DND-41 (cell line): ENCODE results near the gene LOX.

Experiments
- ATAC-seq: fragments of 200-7000 bp; cut with Tn5 transposase; 3 replicates; pipeline ENCODE4 v1.9.1; 2021; ENCODE audit warnings: low read depth; ENCODE audit not compliant: insufficient read depth
- DNase-seq: peaks from one replicate; pipeline ENCODE4 v3.0.0-alpha.2; 2020
- H2AFZ ChIP-seq: 2 replicates; pipeline ENCODE4 v1.6.0; 2012; ENCODE audit warnings: low read depth, low read length
- H3K27ac ChIP-seq: 2 replicates; pipeline ENCODE4 v1.5.1; 2012; ENCODE audit warnings: low read length, inconsistent platforms
- H3K27me3 ChIP-seq: fragments of 200-600 bp; sonication (generic); 2 replicates; pipeline ENCODE4 v1.6.0; 2012; ENCODE audit warnings: low read length, mild to moderate bottlenecking, inconsistent platforms; ENCODE audit not compliant: insufficient read depth, poor library complexity
- H3K36me3 ChIP-seq: 2 replicates; pipeline ENCODE4 v1.5.1; 2012; ENCODE audit warnings: low read length, inconsistent platforms; ENCODE audit not compliant: insufficient read depth
- H3K4me1 ChIP-seq: 2 replicates; pipeline ENCODE4 v1.5.1; 2012; ENCODE audit warnings: mild to moderate bottlenecking, low read length; ENCODE audit not compliant: insufficient read depth
- H3K4me2 ChIP-seq: 2 replicates; pipeline ENCODE4 v1.6.0; 2012; ENCODE audit warnings: mild to moderate bottlenecking, moderate library complexity, low read length, inconsistent platforms; ENCODE audit not compliant: insufficient read depth
- H3K4me3 ChIP-seq, 2 experiments: fragments of 200-600 bp in 1 of 2; shearing (Covaris generic) in 1 of 2; 2 replicates each; pipeline ENCODE4 v1.5.1; 2012 to 2016; ENCODE audit warnings: inconsistent platforms in 2 of 2, low read length in 2 of 2, mild to moderate bottlenecking in 2 of 2, low read depth in 1 of 2, moderate library complexity in 1 of 2
- H3K79me2 ChIP-seq: 2 replicates; pipeline ENCODE4 v1.6.0; 2012; ENCODE audit warnings: low read length, inconsistent platforms; ENCODE audit not compliant: insufficient read depth
- H3K9ac ChIP-seq: 2 replicates; pipeline ENCODE4 v1.6.0; 2012; ENCODE audit warnings: low read depth, mild to moderate bottlenecking, inconsistent platforms, low read length, moderate library complexity
- H3K9me3 ChIP-seq: 2 replicates; pipeline ENCODE4 v1.5.1; 2012; ENCODE audit warnings: low read length, moderate library complexity, mild to moderate bottlenecking, inconsistent platforms; ENCODE audit not compliant: insufficient read depth, severe bottlenecking
- H4K20me1 ChIP-seq: 2 replicates; pipeline ENCODE4 v1.6.0; 2012; ENCODE audit warnings: low read length; ENCODE audit not compliant: insufficient read depth
- EZH2 ChIP-seq: IDR thresholded peaks from 3 replicates; pipeline ENCODE4 v1.6.1; 2012; ENCODE audit warnings: borderline replicate concordance, low read depth, mild to moderate bottlenecking, moderate library complexity, low read length, inconsistent platforms; ENCODE audit not compliant: severe bottlenecking
- TF ChIP-seq, protein P1 (sequence below): IDR thresholded peaks from 2 replicates; pipeline ENCODE4 v1.5.1; 2012; ENCODE audit warnings: borderline replicate concordance, low read length, moderate library complexity, mild to moderate bottlenecking; ENCODE audit not compliant: poor library complexity, severe bottlenecking; ENCODE audit errors: extremely low read depth

LOX gene

DNA sequence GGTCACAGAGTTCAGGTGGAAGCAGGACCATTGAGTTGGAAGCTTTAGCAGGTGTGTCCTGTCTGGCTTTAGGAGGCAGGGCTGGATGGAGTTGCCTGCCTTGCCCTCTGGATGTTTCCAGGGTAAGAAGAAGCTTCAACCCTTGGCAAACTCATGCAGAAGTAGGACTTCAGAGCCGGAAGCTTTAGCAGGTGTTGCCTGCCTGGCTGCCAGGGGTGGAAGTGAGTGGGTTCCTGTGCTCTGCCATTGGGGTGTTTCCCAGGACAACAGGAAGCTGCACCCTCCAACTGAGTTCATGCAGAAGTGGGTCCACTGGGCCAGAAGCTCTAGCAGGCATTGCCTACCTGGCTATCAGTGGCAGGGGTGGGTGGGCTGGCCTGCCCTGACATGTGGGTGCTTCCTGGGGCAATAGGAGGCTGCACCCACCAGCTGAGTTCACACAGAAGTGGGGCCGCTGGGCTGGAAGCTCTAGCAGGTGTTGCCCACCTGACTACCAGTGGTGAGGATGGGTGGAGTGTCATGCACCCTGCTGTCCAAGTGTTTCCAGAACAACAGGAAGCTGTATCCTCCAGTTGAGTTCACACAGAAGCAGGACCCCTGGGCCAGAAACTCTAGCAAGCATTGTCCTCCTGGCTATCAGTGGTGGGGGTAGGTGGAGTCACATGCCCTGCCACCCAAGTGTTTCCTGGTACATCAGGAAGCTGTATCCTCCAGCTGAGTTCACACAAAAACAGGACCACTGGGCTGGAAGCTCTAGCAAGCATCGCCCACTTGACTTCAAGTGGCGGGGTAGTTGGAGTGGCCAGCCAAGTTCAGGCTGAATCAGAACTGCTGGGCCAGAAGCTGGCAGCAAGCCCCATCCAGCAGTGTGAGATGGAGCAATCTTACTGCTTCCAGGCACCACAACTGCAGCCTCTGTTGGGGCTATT is 24.6 kb downstream of the LOX start:
- DNase-seq = no peak

DNA sequence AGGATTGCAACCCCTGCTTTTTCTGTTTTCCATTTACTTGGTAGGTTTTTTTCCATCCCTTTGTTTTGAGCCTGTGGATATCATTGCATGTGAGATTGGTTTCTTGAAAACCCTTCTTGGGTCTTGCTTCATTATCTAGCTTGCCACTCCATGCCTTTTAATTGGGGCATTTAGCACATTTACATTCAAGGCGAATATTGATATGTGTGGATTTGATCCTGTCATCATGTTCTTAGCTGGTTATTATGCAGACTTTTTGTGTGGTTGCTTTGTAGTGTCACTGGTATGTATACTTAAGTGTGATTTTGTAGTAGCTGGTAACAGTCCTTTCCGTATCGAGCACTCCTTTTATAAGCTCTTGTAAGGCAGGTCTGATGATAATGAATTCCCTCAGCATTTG is 26.5 kb downstream of the LOX start:
- ATAC-seq = no peak
- Histone ChIP-seq H3K4me2 (no peak overlapping the region), H3K36me3 (peaks cover 7% of the 10 kb centered on the region; the same call in 1 of the 2 replicates), H2AFZ (no peak overlapping the region), H3K4me3 (no peak overlapping the region), H3K79me2 (no peaks in the 10 kb centered on the region), H3K9ac (no peak overlapping the region), H3K9me3 (no peaks in the 10 kb centered on the region), H3K27ac (no peak overlapping the region), H3K4me1 (peaks cover 3% of the 10 kb centered on the region; the same call in 1 of the 2 replicates), H4K20me1 (no peaks in the 10 kb centered on the region), H3K27me3 (no peaks in the 10 kb centered on the region)
- TF ChIP-seq, protein P1, sequence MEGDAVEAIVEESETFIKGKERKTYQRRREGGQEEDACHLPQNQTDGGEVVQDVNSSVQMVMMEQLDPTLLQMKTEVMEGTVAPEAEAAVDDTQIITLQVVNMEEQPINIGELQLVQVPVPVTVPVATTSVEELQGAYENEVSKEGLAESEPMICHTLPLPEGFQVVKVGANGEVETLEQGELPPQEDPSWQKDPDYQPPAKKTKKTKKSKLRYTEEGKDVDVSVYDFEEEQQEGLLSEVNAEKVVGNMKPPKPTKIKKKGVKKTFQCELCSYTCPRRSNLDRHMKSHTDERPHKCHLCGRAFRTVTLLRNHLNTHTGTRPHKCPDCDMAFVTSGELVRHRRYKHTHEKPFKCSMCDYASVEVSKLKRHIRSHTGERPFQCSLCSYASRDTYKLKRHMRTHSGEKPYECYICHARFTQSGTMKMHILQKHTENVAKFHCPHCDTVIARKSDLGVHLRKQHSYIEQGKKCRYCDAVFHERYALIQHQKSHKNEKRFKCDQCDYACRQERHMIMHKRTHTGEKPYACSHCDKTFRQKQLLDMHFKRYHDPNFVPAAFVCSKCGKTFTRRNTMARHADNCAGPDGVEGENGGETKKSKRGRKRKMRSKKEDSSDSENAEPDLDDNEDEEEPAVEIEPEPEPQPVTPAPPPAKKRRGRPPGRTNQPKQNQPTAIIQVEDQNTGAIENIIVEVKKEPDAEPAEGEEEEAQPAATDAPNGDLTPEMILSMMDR = no peak
- TF ChIP-seq EZH2 = no peak
- DNase-seq = no peak

More for the DNA sequence above, 24.6 kb downstream of the LOX start:
- Histone ChIP-seq H3K4me3 (no peak overlapping the region), H3K4me1 (peaks cover 3% of the 10 kb centered on the region; the same call in 1 of the 2 replicates), H3K27ac (peak overlapping the region; percentile 47; the same call in 1 of the 2 replicates), H3K9ac (no peak overlapping the region), H3K9me3 (no peaks in the 10 kb centered on the region), H3K4me2 (no peak overlapping the region), H3K27me3 (no peaks in the 10 kb centered on the region), H2AFZ (no peak overlapping the region), H3K79me2 (no peaks in the 10 kb centered on the region), H4K20me1 (no peaks in the 10 kb centered on the region), H3K36me3 (peaks cover 7% of the 10 kb centered on the region; the same call in 1 of the 2 replicates)
- no peak for TF ChIP-seq EZH2
- TF ChIP-seq, protein P1 = no peak
- ATAC-seq = peak; percentile 27; the same call in 2 of the 3 replicates

DNA sequence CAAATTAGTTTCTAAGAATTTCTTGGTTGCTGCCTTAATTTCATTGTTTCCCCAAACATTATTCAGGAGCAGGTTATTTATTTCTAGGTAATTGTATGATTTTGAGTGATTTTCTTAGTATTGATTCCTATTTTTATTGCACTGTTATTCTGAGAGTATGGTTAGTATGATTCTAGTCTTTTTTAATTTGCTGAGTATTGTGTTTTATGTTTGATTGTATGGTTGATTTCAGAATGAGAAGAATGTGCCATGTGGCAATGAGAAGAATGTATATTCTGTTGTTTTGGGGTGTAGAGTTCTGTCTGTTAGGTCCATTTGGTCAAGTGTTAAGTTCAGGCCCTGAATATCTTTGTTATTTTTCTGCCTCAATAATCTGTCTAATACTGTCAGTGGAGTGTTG is 27.1 kb downstream of the LOX start:
- Histone ChIP-seq H4K20me1 (no peaks in the 10 kb centered on the region), H3K27ac (no peak overlapping the region), H3K4me2 (no peak overlapping the region), H3K4me1 (peaks cover 3% of the 10 kb centered on the region; the same call in 1 of the 2 replicates), H2AFZ (no peak overlapping the region), H3K9ac (no peak overlapping the region), H3K9me3 (peaks cover under 1% of the 10 kb centered on the region), H3K27me3 (no peaks in the 10 kb centered on the region), H3K79me2 (no peaks in the 10 kb centered on the region), H3K36me3 (peaks cover 7% of the 10 kb centered on the region; the same call in 1 of the 2 replicates), H3K4me3 (no peak overlapping the region)
- no peak for ATAC-seq
- no peak for DNase-seq
- TF ChIP-seq EZH2 = no peak
- TF ChIP-seq, protein P1 = no peak
